PFSK-1 (cell line): ENCODE data around the gene LIPM.

Source experiments
- FOXP2 ChIP-seq: optimal IDR thresholded peaks from 2 replicates; pipeline ENCODE3; 2011; ENCODE audit warnings: borderline replicate concordance, control low read depth, inconsistent platforms; ENCODE audit not compliant: insufficient read depth; ENCODE audit errors: extremely low read length, extremely low read depth
- POLR2AphosphoS5 ChIP-seq: IDR thresholded peaks from 2 replicates; pipeline ENCODE4 v1.6.1; 2012; ENCODE audit warnings: low read depth, mild to moderate bottlenecking, control low read depth, low read length, moderate library complexity
- SIN3A ChIP-seq: IDR thresholded peaks from 2 replicates; pipeline ENCODE4 v1.6.1; 2012; ENCODE audit warnings: mild to moderate bottlenecking, low read length, moderate library complexity, borderline replicate concordance; ENCODE audit not compliant: insufficient read depth
- TAF1 ChIP-seq: IDR thresholded peaks from 2 replicates; pipeline ENCODE4 v1.6.1; 2012; ENCODE audit warnings: low read length, control low read depth, borderline replicate concordance; ENCODE audit not compliant: insufficient read depth
- TF ChIP-seq, protein P1 (sequence below), 2 experiments: IDR thresholded peaks; 2 replicates each; pipeline versions ENCODE4 v1.6.1 to v1.8.0; 2011 to 2012; ENCODE audit warnings: low read depth in 2 of 2, low read length in 2 of 2, control low read depth in 1 of 2, inconsistent platforms in 1 of 2, mild to moderate bottlenecking in 1 of 2, moderate library complexity in 1 of 2; ENCODE audit not compliant: insufficient read depth in 1 of 2

Gene LIPM

DNA sequence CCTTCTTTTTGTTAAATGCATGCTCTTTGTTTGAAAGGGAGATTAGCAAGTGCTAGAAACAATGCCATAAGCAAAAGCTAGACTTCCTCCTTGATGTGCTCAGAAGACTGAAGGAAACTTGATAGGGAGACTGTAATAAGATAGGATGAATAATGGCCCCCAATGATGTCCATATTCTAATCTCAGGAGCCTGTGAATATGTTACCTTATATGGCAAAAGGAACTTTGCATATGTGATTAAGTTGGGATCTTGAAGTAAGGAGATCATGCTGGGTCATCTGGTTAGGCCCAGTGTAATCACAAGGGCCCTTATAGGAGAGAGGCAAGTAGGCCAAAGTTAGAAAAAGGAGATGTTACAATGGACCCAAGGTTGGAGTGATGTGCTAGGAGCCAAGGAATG, 13.6 kb upstream of the LIPM start:
- no peak for TF ChIP-seq FOXP2
- no peak for TF ChIP-seq TAF1
- no peak for TF ChIP-seq POLR2AphosphoS5
- TF ChIP-seq, protein P1, sequence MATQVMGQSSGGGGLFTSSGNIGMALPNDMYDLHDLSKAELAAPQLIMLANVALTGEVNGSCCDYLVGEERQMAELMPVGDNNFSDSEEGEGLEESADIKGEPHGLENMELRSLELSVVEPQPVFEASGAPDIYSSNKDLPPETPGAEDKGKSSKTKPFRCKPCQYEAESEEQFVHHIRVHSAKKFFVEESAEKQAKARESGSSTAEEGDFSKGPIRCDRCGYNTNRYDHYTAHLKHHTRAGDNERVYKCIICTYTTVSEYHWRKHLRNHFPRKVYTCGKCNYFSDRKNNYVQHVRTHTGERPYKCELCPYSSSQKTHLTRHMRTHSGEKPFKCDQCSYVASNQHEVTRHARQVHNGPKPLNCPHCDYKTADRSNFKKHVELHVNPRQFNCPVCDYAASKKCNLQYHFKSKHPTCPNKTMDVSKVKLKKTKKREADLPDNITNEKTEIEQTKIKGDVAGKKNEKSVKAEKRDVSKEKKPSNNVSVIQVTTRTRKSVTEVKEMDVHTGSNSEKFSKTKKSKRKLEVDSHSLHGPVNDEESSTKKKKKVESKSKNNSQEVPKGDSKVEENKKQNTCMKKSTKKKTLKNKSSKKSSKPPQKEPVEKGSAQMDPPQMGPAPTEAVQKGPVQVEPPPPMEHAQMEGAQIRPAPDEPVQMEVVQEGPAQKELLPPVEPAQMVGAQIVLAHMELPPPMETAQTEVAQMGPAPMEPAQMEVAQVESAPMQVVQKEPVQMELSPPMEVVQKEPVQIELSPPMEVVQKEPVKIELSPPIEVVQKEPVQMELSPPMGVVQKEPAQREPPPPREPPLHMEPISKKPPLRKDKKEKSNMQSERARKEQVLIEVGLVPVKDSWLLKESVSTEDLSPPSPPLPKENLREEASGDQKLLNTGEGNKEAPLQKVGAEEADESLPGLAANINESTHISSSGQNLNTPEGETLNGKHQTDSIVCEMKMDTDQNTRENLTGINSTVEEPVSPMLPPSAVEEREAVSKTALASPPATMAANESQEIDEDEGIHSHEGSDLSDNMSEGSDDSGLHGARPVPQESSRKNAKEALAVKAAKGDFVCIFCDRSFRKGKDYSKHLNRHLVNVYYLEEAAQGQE (IDR thresholded peaks at IDR 0.05; ENCODE audit: insufficient read depth in 1 of 2, low read depth in 2 of 2, low read length in 2 of 2): no peak
- TF ChIP-seq SIN3A: no peak

DNA sequence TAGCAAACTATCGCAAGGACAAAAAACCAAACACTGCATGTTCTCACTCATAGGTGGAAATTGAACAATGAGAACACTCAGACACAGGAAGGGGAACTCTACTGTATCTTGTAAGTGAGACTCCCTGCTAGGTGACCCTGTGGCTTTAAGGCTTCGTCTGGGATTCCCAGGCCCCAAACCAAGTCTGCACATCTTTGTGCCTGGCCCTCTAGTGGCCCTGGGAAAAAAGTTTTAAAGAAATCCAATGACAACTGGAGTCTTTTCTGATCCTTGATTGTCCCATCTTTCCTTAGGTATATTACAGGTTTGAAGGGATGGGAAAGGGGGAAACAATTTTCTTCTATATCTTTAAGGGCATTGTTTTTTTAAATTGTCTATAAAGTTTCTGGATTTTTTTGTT, 10.6 kb upstream of the LIPM start:
- TF ChIP-seq, protein P1 (IDR thresholded peaks at IDR 0.05; ENCODE audit: insufficient read depth in 1 of 2, low read depth in 2 of 2, low read length in 2 of 2): no peak
- TF ChIP-seq POLR2AphosphoS5 (no peak), FOXP2 (no peak), SIN3A (no peak), TAF1 (no peak)

DNA sequence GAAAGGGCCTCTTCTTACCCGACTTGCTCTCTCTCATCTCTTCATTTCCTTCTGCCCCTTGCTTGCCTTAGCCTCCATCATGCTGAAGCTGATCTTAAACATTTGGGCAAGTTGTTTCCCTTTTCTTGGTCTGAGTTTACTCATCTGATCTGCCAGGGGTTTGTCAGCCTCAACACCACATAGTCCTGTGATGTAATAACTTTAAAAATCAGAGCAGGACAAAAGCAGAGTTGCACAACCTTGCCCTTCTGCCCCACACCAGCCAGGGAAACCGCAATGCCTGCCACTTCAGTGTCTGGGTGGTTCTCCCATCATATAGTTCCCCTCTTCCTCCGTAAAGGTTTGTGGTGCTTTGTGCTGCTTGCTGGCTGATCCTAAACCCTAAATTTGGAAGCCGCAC, 9.9 kb upstream of the LIPM start:
- no peak for TF ChIP-seq SIN3A
- TF ChIP-seq TAF1: no peak
- no peak for TF ChIP-seq POLR2AphosphoS5
- TF ChIP-seq, protein P1 (IDR thresholded peaks at IDR 0.05; ENCODE audit: insufficient read depth in 1 of 2, low read depth in 2 of 2, low read length in 2 of 2): no peak
- no peak for TF ChIP-seq FOXP2

DNA sequence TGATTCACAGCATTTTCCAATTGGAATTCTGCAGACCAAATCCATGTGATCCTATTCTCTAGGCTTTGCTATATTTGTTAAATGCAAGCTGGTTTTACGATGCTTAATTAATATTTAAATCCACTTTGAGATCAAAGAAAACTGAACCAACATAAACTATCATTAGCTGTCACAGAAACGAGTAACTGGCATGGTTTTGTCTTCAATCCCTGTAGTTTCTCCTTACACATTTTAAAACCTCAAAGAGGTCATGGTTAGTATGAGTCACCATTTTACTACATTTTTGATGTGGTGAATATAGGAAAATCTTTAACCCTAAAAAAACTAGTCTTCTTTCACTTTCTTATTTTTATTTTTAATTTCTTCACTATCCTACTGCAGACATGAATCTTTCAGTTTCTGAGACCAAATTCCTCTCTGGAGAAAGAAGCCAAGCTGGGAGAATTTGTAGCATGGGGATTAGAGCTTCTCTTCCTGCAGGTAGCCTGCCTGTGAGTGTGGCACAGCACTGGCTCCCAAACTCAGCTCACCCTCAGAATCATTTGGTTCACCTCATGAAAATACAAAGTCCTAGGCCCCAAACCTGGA, 8.7 kb upstream of the LIPM start:
- TF ChIP-seq POLR2AphosphoS5: no peak
- TF ChIP-seq, protein P1 (IDR thresholded peaks at IDR 0.05; ENCODE audit: insufficient read depth in 1 of 2, low read depth in 2 of 2, low read length in 2 of 2): no peak
- no peak for TF ChIP-seq FOXP2
- TF ChIP-seq SIN3A: no peak
- TF ChIP-seq TAF1: no peak

DNA sequence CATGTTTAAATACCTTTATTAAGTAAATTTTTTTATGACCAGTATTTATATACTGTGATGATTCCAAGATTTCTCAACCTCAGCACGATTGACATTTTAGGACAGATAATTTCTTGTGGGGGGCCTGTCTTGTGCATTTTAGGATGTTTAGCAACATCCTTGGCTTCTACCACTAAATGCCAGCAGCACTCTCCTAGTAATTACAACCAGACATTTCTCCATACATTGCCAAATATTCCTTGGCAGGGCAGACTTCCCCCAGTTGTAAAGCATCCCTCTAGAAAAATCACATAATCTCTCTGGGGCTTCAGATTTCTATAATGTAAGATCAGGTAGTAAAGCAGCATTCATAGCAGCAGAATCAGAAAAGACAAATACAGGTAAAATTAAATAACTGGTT, 7.8 kb upstream of the LIPM start:
- TF ChIP-seq POLR2AphosphoS5 (no peak), SIN3A (no peak), FOXP2 (no peak), TAF1 (no peak)
- TF ChIP-seq, protein P1 (IDR thresholded peaks at IDR 0.05; ENCODE audit: insufficient read depth in 1 of 2, low read depth in 2 of 2, low read length in 2 of 2): no peak
